Immature natural killer cell (primary cell): Measurements from ENCODE around the gene PCDHA10. TPM values are rescaled to one million over a fixed set of nuclear protein-coding genes. Genes with fewer than 3 reads are reported as not detected.
"Not testable (repeated sequence)": the region's sequence is repeated elsewhere in the genome, so short reads cannot be mapped to it uniquely, and the experiment has no call there.

ENCODE experiments used
- DNase-seq, 3 donors: peaks; one replicate each; pipeline ENCODE4 v3.0.0; 2022; ENCODE audit warnings: mixed read lengths in 1 of 3
- H3K27ac Mint-ChIP-seq, 6 donors: one replicate each; pipeline ENCODE4 v1.8.0; 2020; ENCODE audit warnings: mixed read lengths in 6 of 6, mild to moderate bottlenecking in 5 of 6, inconsistent platforms in 4 of 6, moderate library complexity in 3 of 6
- H3K27me3 Mint-ChIP-seq, 3 donors: one replicate each; pipeline ENCODE4 v1.8.0; 2020 to 2021; ENCODE audit warnings: low read depth in 3 of 3, mild to moderate bottlenecking in 3 of 3, mixed read lengths in 3 of 3, moderate library complexity in 3 of 3, inconsistent platforms in 1 of 3
- H3K36me3 Mint-ChIP-seq, 3 donors: one replicate each; pipeline ENCODE4 v1.8.0; 2020; ENCODE audit warnings: mixed read lengths in 3 of 3, inconsistent platforms in 2 of 3, mild to moderate bottlenecking in 2 of 3
- H3K4me1 Mint-ChIP-seq, 2 donors: one replicate each; pipeline ENCODE4 v1.8.0; 2020; ENCODE audit warnings: inconsistent platforms in 2 of 2, mild to moderate bottlenecking in 2 of 2, mixed read lengths in 2 of 2, moderate library complexity in 1 of 2
- H3K4me3 Mint-ChIP-seq, 5 donors: one replicate each; pipeline ENCODE4 v1.8.0; 2020; ENCODE audit warnings: mild to moderate bottlenecking in 5 of 5, mixed read lengths in 5 of 5, inconsistent platforms in 3 of 5, moderate library complexity in 3 of 5
- H3K9me3 Mint-ChIP-seq, 6 donors: one replicate each; pipeline ENCODE4 v1.8.0; 2020; ENCODE audit warnings: mild to moderate bottlenecking in 6 of 6, mixed read lengths in 6 of 6, inconsistent platforms in 4 of 6, moderate library complexity in 3 of 6
- polyA plus RNA-seq, 3 donors: library from polyadenylated mRNA; unstranded; fragments of 300-500 nt; fragmentation: Illumina TruSeq; gene quantifications; one replicate each; pipeline ENCODE4 v1.2.3, GENCODE V29; 2021

The PCDHA10 gene
- polyA plus RNA-seq, 3 donors from 2014 or later = not detected

- peaks cover 0 to 5% (median 0%) of the 10 kb centered on the region in 3 donors for H3K36me3 Mint-ChIP-seq
- peaks cover 2 to 20% (median 15%) of the 10 kb centered on the region in 3 donors for H3K27me3 Mint-ChIP-seq
- H3K9me3 Mint-ChIP-seq = peaks cover 6 to 41% (median 23%) of the 10 kb centered on the region in 6 donors
- no peak within 1 kb of the TSS for H3K27ac Mint-ChIP-seq
- no peak for DNase-seq
- no peaks in the 10 kb centered on the region for H3K4me1 Mint-ChIP-seq
- H3K4me3 Mint-ChIP-seq = peak within 1 kb of the TSS in 1 of 5 donors; percentile 15
Observed at GRCh38 chr5:140833993-140834392, 21.7 kb upstream of the PCDHA10 start, which contains the start of gene PCDHA7. Gene PCDHA7 (plus strand): TSS chr5:140834269. CDS start chr5:140834384, 115 bp downstream.

- H3K9me3 Mint-ChIP-seq = peaks cover 4 to 40% (median 21%) of the 10 kb centered on the region in 6 donors
- peaks cover 2 to 20% (median 14%) of the 10 kb centered on the region in 3 donors for H3K27me3 Mint-ChIP-seq
Observed at GRCh38 chr5:140834439-140835008, 21.2 kb upstream of the PCDHA10 start.

GRCh38 chr5:140835622-140836510 is 19.8 kb upstream of the PCDHA10 start:
- peaks cover 10 to 17% (median 14%) of the 10 kb centered on the region in 3 donors for H3K27me3 Mint-ChIP-seq
- DNase-seq = no peak
- peaks cover 0 to 5% (median 0%) of the 10 kb centered on the region in 3 donors for H3K36me3 Mint-ChIP-seq
- H3K4me1 Mint-ChIP-seq = no peaks in the 10 kb centered on the region
- no peak overlapping the region for H3K27ac Mint-ChIP-seq
- H3K4me3 Mint-ChIP-seq = no peak overlapping the region
- peaks cover 9 to 44% (median 22%) of the 10 kb centered on the region in 6 donors for H3K9me3 Mint-ChIP-seq

More at GRCh38 chr5:140834439-140835008, 21.2 kb upstream of the PCDHA10 start:
- H3K4me1 Mint-ChIP-seq, DNase-seq, H3K36me3 Mint-ChIP-seq, H3K27ac Mint-ChIP-seq: not testable (repeated sequence)
- peak overlapping the region in 1 of 5 donors; percentile 15 for H3K4me3 Mint-ChIP-seq

GRCh38 chr5:140840978-140841962 is 14.4 kb upstream of the PCDHA10 start, which contains the start of gene PCDHA8:
Gene PCDHA8 (plus strand): TSS chr5:140841187. CDS start chr5:140841322, 135 bp downstream.
- peak within 1 kb of the TSS in 1 of 5 donors; percentile 41 for H3K4me3 Mint-ChIP-seq
- peaks cover 0 to 3% (median 0%) of the 10 kb centered on the region in 3 donors for H3K36me3 Mint-ChIP-seq
- H3K27ac Mint-ChIP-seq = no peak within 1 kb of the TSS
- DNase-seq = no peak
- peaks cover 0 to 8% (median 8%) of the 10 kb centered on the region in 3 donors for H3K27me3 Mint-ChIP-seq
- peaks cover 0 to 2% of the 10 kb centered on the region in 2 donors for H3K4me1 Mint-ChIP-seq
- H3K9me3 Mint-ChIP-seq = peaks cover 9 to 29% (median 18%) of the 10 kb centered on the region in 6 donors

- peaks cover 0 to 3% (median 0%) of the 10 kb centered on the region in 3 donors for H3K36me3 Mint-ChIP-seq
Observed at GRCh38 chr5:140842798-140843733, 12.6 kb upstream of the PCDHA10 start.

GRCh38 chr5:140848139-140849102 is 7.3 kb upstream of the PCDHA10 start, which contains the start of gene PCDHA9:
Gene PCDHA9 (plus strand): TSS chr5:140848382. CDS start chr5:140848496, 114 bp downstream.
- H3K27ac Mint-ChIP-seq, H3K27me3 Mint-ChIP-seq, DNase-seq, H3K4me3 Mint-ChIP-seq, H3K4me1 Mint-ChIP-seq, H3K36me3 Mint-ChIP-seq: not testable (repeated sequence)
- H3K9me3 Mint-ChIP-seq = peaks cover 0 to 17% (median 6%) of the 10 kb centered on the region in 6 donors

More at GRCh38 chr5:140842798-140843733, 12.6 kb upstream of the PCDHA10 start:
- DNase-seq = no peak
- no peak overlapping the region for H3K27ac Mint-ChIP-seq
- no peak overlapping the region for H3K4me3 Mint-ChIP-seq
- peaks cover 11 to 31% (median 20%) of the 10 kb centered on the region in 6 donors for H3K9me3 Mint-ChIP-seq
- H3K27me3 Mint-ChIP-seq = peaks cover 5 to 8% (median 6%) of the 10 kb centered on the region in 3 donors
- peaks cover 0 to 2% of the 10 kb centered on the region in 2 donors for H3K4me1 Mint-ChIP-seq

- not testable (repeated sequence) for H3K36me3 Mint-ChIP-seq, H3K4me3 Mint-ChIP-seq, H3K4me1 Mint-ChIP-seq, DNase-seq, H3K27me3 Mint-ChIP-seq, H3K27ac Mint-ChIP-seq
- peaks cover 0 to 14% (median 6%) of the 10 kb centered on the region in 6 donors for H3K9me3 Mint-ChIP-seq
Observed at GRCh38 chr5:140849831-140850634, 5.7 kb upstream of the PCDHA10 start.

GRCh38 chr5:140857177-140857986 is 1.7 kb downstream of the PCDHA10 start:
- H3K27me3 Mint-ChIP-seq = peaks cover 0 to 5% (median 5%) of the 10 kb centered on the region in 3 donors
- H3K4me3 Mint-ChIP-seq = no peak overlapping the region
- H3K27ac Mint-ChIP-seq = no peak overlapping the region
- H3K4me1 Mint-ChIP-seq = no peaks in the 10 kb centered on the region
- no peak for DNase-seq
- peaks cover 0 to 4% (median 0%) of the 10 kb centered on the region in 3 donors for H3K36me3 Mint-ChIP-seq
- peaks cover 6 to 24% (median 16%) of the 10 kb centered on the region in 6 donors for H3K9me3 Mint-ChIP-seq

- H3K36me3 Mint-ChIP-seq = peaks cover 0 to 4% (median 0%) of the 10 kb centered on the region in 3 donors
- peaks cover 6 to 24% (median 15%) of the 10 kb centered on the region in 6 donors for H3K9me3 Mint-ChIP-seq
- no peak for DNase-seq
- no peaks in the 10 kb centered on the region for H3K4me1 Mint-ChIP-seq
- no peak overlapping the region for H3K27ac Mint-ChIP-seq
- peaks cover 0 to 5% (median 5%) of the 10 kb centered on the region in 3 donors for H3K27me3 Mint-ChIP-seq
- H3K4me3 Mint-ChIP-seq = no peak overlapping the region
Observed at GRCh38 chr5:140857987-140858240, 2.2 kb downstream of the PCDHA10 start.
